Panc1 (cell line): Measurements from ENCODE around the gene NMNAT3. TPM values are rescaled to one million over a fixed set of nuclear protein-coding genes. Genes with fewer than 3 reads are reported as not detected.

ENCODE experiments used
- ATAC-seq: fragments of 200-7000 bp; cut with Tn5 transposase; 2 replicates; pipeline ENCODE4 v1.9.1; 2020; ENCODE audit warnings: mild to moderate bottlenecking, moderate library complexity
- BruUV-seq: library from RNA; stranded (reverse); fragments of 400-500 nt; replicated peaks from 2 replicates; lab custom pipeline; 2021; lab: Mats Ljungman, UMichigan
- CTCF ChIA-PET: fragments of 300-600 bp; sonication (Branson Sonifier 250); formaldehyde crosslinking; loops from one replicate; lab custom pipeline; 2022; ENCODE audit warnings: antibody characterized with exemption; lab: Charles Lee
- POLR2A ChIA-PET: fragments of 300-600 bp; sonication (Branson Sonifier 250); formaldehyde crosslinking; loops from one replicate; lab custom pipeline; 2022; ENCODE audit warnings: antibody characterized with exemption; lab: Charles Lee
- DNase-seq: peaks from one replicate; pipeline ENCODE4 v3.0.0-alpha.2; 2010; ENCODE audit warnings: low read depth, low spot score
- H3K27ac ChIP-seq: 2 replicates; pipeline ENCODE4 v1.5.1; 2011; ENCODE audit warnings: mild to moderate bottlenecking, low read length, inconsistent platforms
- H3K27me3 ChIP-seq: fragments of 200-500 bp; sonication (Bioruptor generic); 2 replicates; pipeline ENCODE4 v1.6.0; 2014; ENCODE audit warnings: low read length, inconsistent platforms; ENCODE audit not compliant: control insufficient read depth, insufficient read depth
- H3K36me3 ChIP-seq: fragments of 200-500 bp; sonication (Bioruptor generic); 2 replicates; pipeline ENCODE4 v1.5.1; 2014; ENCODE audit warnings: inconsistent platforms, mild to moderate bottlenecking, low read length, moderate library complexity; ENCODE audit not compliant: control insufficient read depth, insufficient read depth
- H3K4me1 ChIP-seq: 2 replicates; pipeline ENCODE4 v1.5.1; 2011; ENCODE audit warnings: inconsistent platforms, mild to moderate bottlenecking, low read length, moderate library complexity; ENCODE audit not compliant: control insufficient read depth, insufficient read depth
- H3K4me3 ChIP-seq, 2 experiments: 2 replicates each; pipeline ENCODE4 v1.5.1; 2011 to 2012; ENCODE audit warnings: low read depth in 2 of 2, low read length in 2 of 2, mild to moderate bottlenecking in 2 of 2, inconsistent platforms in 1 of 2, moderate library complexity in 1 of 2
- H3K9me3 ChIP-seq: fragments of 200-500 bp; sonication (Bioruptor generic); 2 replicates; pipeline ENCODE4 v1.5.1; 2014; ENCODE audit warnings: low read depth, mild to moderate bottlenecking, inconsistent platforms, low read length, moderate library complexity; ENCODE audit not compliant: control insufficient read depth, insufficient read depth
- POLR2AphosphoS5 ChIP-seq: IDR thresholded peaks from 2 replicates; pipeline ENCODE4 v1.6.1; 2012; ENCODE audit warnings: mild to moderate bottlenecking, low read depth, low read length, moderate library complexity
- REST ChIP-seq, 2 experiments: IDR thresholded peaks; 2 replicates each; pipeline ENCODE4 v1.6.1; 2011 to 2012; ENCODE audit warnings: low read depth in 2 of 2, control low read depth in 1 of 2, low read length in 1 of 2, mild to moderate bottlenecking in 1 of 2, moderate library complexity in 1 of 2; ENCODE audit not compliant: insufficient read depth in 1 of 2
- SIN3A ChIP-seq: IDR thresholded peaks from 2 replicates; pipeline ENCODE4 v1.6.1; 2012; ENCODE audit warnings: low read depth, mild to moderate bottlenecking, low read length, moderate library complexity, borderline replicate concordance; ENCODE audit not compliant: insufficient read depth
- TCF7L2 ChIP-seq: IDR thresholded peaks from 2 replicates; pipeline ENCODE4 v1.6.1; 2011; ENCODE audit warnings: mild to moderate bottlenecking, low read depth, low read length, inconsistent platforms
- in situ Hi-C: cut with HindIII; loops from 2 replicates; pipeline ENCODE4 v1.10.0; 2016; ENCODE audit warnings: low sequenced_read_pairs, low pct_unique_long_range_greater_than_20kb
- intact Hi-C: fragments of 100-400 bp; cut with micrococcal nuclease; formaldehyde crosslinking; loops from one replicate; pipeline ENCODE4 v1.10.0; 2022; ENCODE audit not compliant: unreplicated experiment
- total RNA-seq: library from RNA; stranded (reverse); gene quantifications from one replicate; pipeline ENCODE4 v1.2.1, GENCODE V29; 2021; ENCODE audit not compliant: unreplicated experiment
- TF ChIP-seq, protein P1 (sequence below): fragments of 450-650 bp; IDR thresholded peaks from 2 replicates; pipeline ENCODE4 v1.5.1; 2017; ENCODE audit warnings: mild to moderate bottlenecking

Gene NMNAT3
- total RNA-seq, 1 experiment from 2014 or later: 1.9 TPM

DNA sequence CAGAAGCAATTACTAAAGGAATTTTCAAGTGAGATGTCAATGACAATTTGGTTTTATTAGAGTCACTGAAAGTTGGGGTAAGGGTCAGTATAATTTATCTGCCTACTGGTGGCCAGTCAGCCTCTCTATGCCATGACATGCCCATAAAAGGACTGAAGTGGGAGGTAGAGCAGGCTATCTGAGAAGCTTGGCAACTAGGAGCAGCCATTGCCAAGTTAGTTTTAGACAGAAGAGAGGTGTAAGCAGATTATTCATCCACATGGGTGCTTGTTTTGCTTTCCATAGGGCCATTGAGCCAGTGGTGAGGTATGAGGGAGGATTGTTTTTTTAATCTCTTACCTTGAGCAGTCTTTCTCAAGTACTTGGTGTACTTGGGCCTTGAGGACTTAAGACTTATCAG is 130.1 kb downstream of the NMNAT3 start:
- Histone ChIP-seq H3K9me3 (no peaks in the 10 kb centered on the region), H3K4me3 (no peak overlapping the region), H3K27me3 (0 out of 2 replicates have a peak, but pooled peaks cover 4% of the 10 kb centered on the region), H3K4me1 (no peaks in the 10 kb centered on the region), H3K27ac (no peak overlapping the region), H3K36me3 (no peaks in the 10 kb centered on the region)
- in situ Hi-C loops (no loop called here), intact Hi-C loops (no loop called here)
- DNase-seq (no peak), ATAC-seq (no peak)
- CTCF ChIA-PET: no interaction called here
- no TSS peak for BruUV-seq
- TF ChIP-seq SIN3A (no peak), POLR2AphosphoS5 (no peak), TCF7L2 (no peak)
- TF ChIP-seq, protein P1, sequence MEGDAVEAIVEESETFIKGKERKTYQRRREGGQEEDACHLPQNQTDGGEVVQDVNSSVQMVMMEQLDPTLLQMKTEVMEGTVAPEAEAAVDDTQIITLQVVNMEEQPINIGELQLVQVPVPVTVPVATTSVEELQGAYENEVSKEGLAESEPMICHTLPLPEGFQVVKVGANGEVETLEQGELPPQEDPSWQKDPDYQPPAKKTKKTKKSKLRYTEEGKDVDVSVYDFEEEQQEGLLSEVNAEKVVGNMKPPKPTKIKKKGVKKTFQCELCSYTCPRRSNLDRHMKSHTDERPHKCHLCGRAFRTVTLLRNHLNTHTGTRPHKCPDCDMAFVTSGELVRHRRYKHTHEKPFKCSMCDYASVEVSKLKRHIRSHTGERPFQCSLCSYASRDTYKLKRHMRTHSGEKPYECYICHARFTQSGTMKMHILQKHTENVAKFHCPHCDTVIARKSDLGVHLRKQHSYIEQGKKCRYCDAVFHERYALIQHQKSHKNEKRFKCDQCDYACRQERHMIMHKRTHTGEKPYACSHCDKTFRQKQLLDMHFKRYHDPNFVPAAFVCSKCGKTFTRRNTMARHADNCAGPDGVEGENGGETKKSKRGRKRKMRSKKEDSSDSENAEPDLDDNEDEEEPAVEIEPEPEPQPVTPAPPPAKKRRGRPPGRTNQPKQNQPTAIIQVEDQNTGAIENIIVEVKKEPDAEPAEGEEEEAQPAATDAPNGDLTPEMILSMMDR: no peak
- POLR2A ChIA-PET: no interaction called here

DNA sequence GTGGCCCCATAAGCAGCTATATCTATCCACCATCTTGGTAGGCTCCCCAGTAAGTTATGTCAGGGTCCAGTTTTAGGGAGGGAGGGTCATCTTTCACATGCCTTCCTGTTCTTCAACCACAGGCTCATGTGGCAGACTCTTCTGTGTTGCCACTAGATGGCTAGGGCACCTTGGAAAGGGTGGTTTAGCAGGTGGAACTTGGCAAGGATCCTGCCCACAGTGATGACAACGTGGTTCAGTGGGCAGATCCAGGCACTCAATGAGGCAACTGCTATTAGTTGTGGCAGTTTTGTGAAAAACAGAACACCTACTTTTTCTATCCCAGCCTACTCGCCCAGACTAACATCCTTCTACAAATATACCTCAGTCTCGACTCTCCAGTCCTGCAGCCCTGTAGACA is 131.0 kb downstream of the NMNAT3 start:
- Histone ChIP-seq H3K27me3 (0 out of 2 replicates have a peak, but pooled peaks cover 4% of the 10 kb centered on the region), H3K9me3 (no peaks in the 10 kb centered on the region), H3K36me3 (no peaks in the 10 kb centered on the region), H3K27ac (no peak overlapping the region), H3K4me1 (no peaks in the 10 kb centered on the region), H3K4me3 (no peak overlapping the region)
- ChIA-PET POLR2A (no interaction called here), CTCF (no interaction called here)
- intact Hi-C loops: no loop called here
- DNase-seq: no peak
- no peak for ATAC-seq
- no TSS peak for BruUV-seq
- TF ChIP-seq POLR2AphosphoS5: no peak
- TF ChIP-seq, protein P1: no peak
- no peak for TF ChIP-seq TCF7L2
- no peak for TF ChIP-seq REST (IDR thresholded peaks at IDR 0.05; ENCODE audit: insufficient read depth in 1 of 2, low read depth in 2 of 2, low read length in 1 of 2)
- TF ChIP-seq SIN3A: no peak
- in situ Hi-C loops: no loop called here
